ENCODE measurements around the gene ZNF491. TPM values are rescaled to one million over a fixed set of nuclear protein-coding genes. Genes with fewer than 3 reads are reported as not detected.

Gene ZNF491
- total and polyA plus RNA-seq, 9 of the 15 experiments (the other 6 are each of a cell fraction or from before 2014, with no cell fraction given), result 0.19 to 0.95 (median 0.39) TPM; not detected in 1

- TF ChIP-seq ZHX1 (conservative IDR thresholded peaks at IDR 0.05; ENCODE audit: low read length) (no peak), GABPB1 (CRISPR knock-in tag; IDR thresholded peaks at IDR 0.05) (peak; percentile 39), THAP12 (CRISPR knock-in tag; IDR thresholded peaks at IDR 0.05) (peak; percentile 86), ZNF263 (CRISPR knock-in tag; IDR thresholded peaks at IDR 0.05; ENCODE audit: borderline replicate concordance) (no peak), ARHGAP35 (IDR thresholded peaks at IDR 0.05; ENCODE audit: partially characterized antibody) (no peak), CHAMP1 (IDR thresholded peaks at IDR 0.05) (no peak), E2F8 (IDR thresholded peaks at IDR 0.05; ENCODE audit: low read depth, partially characterized antibody) (peak; percentile 28), MTF1 (CRISPR knock-in tag; IDR thresholded peaks at IDR 0.05; ENCODE audit: borderline replicate concordance) (no peak), L3MBTL2 (IDR thresholded peaks at IDR 0.05) (no peak; the same call in 1 of the 2 replicates), HNRNPLL (IDR thresholded peaks at IDR 0.05; ENCODE audit: low read depth, low read length, poor library complexity, severe bottlenecking) (peak; percentile 98), ZNF592 (IDR thresholded peaks at IDR 0.05) (no peak), TRIM28 (IDR thresholded peaks at IDR 0.05) (no peak)
Measured at GRCh38 chr19:11814029-11814699, 15.8 kb downstream of the ZNF491 start, which contains the start of gene ZNF440 (continued).

Data from K562 (cell line).